Measurements from ENCODE around the gene KANSL1. TPM values are rescaled to one million over a fixed set of nuclear protein-coding genes. Genes with fewer than 3 reads are reported as not detected.
"Not testable (repeated sequence)": the region's sequence is repeated elsewhere in the genome, so short reads cannot be mapped to it uniquely, and the experiment has no call there.

KANSL1 gene
- total RNA-seq, 2 experiments from 2014 or later: 46.8 to 64.5 TPM

GRCh38 chr17:46111236-46111635 is 82.0 kb downstream of the KANSL1 start:
- H3K9me3 Mint-ChIP-seq (ENCODE audit: low read depth); intact Hi-C loops (cut with DNase I, micrococcal nuclease); H3K4me3 Mint-ChIP-seq; H3K27ac Mint-ChIP-seq; POLR2A ChIA-PET; H3K27me3 Mint-ChIP-seq; H3K36me3 Mint-ChIP-seq (ENCODE audit: low read depth); DNase-seq; ATAC-seq: not testable (repeated sequence)
- CTCF ChIA-PET: interaction anchor here (0.7 to 2.8 kb wide), 2 partner anchors 8 to 10 kb away, joined by 3 to 13 read pairs; no protein-coding TSS in a partner anchor
- peaks cover 86% of the 10 kb centered on the region for H3K4me1 Mint-ChIP-seq

DNA sequence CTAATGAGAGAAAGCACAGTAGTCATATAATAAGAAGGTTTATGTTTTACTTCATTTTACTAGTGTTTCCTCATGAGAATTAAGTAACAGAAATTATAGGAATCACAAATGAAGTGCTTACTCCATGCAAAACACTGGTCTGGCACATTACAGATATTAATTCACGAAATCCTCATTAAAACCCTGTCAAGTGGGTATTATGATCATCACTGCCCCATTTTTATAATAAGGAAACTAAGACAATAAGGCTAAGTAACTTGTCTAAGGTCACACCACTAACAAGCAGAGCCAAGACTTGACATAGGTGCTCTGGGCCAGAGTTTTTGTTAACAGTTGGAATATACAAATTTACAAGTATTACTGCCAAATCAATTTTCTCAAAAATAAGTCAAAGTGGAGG is 83.0 kb downstream of the KANSL1 start:
- no peaks in the 10 kb centered on the region for H3K9me3 Mint-ChIP-seq (ENCODE audit: low read depth)
- no peaks in the 10 kb centered on the region for H3K27me3 Mint-ChIP-seq
- DNase-seq: no peak
- peaks cover 2% of the 10 kb centered on the region for H3K36me3 Mint-ChIP-seq (ENCODE audit: low read depth)
- CTCF ChIA-PET: interaction anchor here (0.7 to 2.8 kb wide), 2 partner anchors 10 to 87 kb away, joined by 3 to 13 read pairs; no protein-coding TSS in a partner anchor
- intact Hi-C loops (cut with DNase I, micrococcal nuclease): no loop called here
- H3K4me1 Mint-ChIP-seq: peaks cover 87% of the 10 kb centered on the region
- no peak overlapping the region for H3K4me3 Mint-ChIP-seq
- ATAC-seq: no peak
- H3K27ac Mint-ChIP-seq: no peak overlapping the region
- POLR2A ChIA-PET: no interaction called here

DNA sequence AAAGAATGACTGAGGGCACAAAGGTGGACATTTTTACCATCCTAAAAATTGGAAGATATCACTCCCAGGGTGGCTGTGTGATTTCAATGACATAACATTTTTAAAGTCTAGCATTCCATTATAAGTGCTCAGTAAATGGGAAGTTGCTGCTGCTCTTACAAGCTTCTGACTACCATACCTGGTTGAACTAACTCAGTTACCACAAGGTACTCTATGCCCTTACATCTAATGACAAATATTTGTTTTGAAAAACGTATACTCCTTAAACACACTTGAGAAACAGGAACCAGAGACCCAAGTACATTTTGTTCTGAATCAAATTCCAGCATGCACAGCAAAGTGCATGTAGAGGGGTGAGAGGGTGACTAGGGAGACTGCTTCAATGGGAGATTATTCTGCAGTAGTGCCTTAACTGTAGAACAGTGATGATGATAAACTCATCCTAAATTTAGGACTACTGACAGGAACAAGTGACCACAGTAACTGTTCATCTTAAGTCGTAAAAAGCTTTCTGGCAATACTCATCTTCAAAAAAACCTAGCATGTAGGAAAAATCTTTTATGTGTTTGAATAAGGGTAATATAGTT is 83.5 kb downstream of the KANSL1 start:
- peaks cover 2% of the 10 kb centered on the region for H3K36me3 Mint-ChIP-seq (ENCODE audit: low read depth)
- CTCF ChIA-PET: interaction anchor here (0.6 to 2.8 kb wide), 6 partner anchors 10 to 277 kb away, joined by 3 to 13 read pairs (median 4); no protein-coding TSS in a partner anchor
- DNase-seq (no peak), ATAC-seq (no peak)
- peaks cover 88% of the 10 kb centered on the region for H3K4me1 Mint-ChIP-seq
- POLR2A ChIA-PET: interaction anchor here (0.6 kb wide), 1 partner anchor 260 kb away, joined by 3 read pairs; no protein-coding TSS in a partner anchor
- H3K9me3 Mint-ChIP-seq (ENCODE audit: low read depth): no peaks in the 10 kb centered on the region
- intact Hi-C loops (cut with DNase I, micrococcal nuclease): loop anchor here in 1 of 2 experiments (2.0 kb wide), 1 partner anchor 25 kb away; no protein-coding TSS in a partner anchor
- no peak overlapping the region for H3K27ac Mint-ChIP-seq
- no peak overlapping the region for H3K4me3 Mint-ChIP-seq
- no peaks in the 10 kb centered on the region for H3K27me3 Mint-ChIP-seq

DNA sequence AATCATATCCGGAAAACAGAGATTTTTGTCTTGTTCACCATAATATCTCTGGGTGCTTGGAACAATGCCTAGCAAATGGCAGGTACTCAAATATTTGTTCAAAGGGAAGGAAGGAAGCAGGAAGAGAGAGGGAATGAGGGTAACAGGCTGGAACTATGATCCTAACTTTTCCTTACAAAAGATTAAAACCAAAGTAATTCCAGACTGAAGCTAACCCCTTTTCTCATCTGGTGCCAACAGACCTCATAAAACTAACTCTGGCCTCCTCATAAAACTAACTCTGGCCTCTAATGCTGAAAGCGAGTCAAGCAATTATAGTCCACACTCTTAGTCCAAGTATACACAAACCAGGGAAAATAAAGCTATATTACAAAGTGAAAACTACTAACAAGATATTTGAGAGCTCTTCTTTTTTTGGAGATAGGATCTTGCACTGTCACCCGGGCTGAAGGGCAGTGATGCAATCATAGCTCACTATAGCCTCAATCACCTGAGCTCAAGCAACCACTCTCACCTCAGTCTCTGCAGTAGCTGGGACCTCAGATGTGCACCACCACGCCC is 84.6 kb downstream of the KANSL1 start:
- peak; percentile 47 for ATAC-seq
- Mint-ChIP-seq H3K36me3 (ENCODE audit: low read depth) (peaks cover 3% of the 10 kb centered on the region), H3K4me3 (no peak overlapping the region), H3K4me1 (peaks cover 88% of the 10 kb centered on the region), H3K27me3 (no peaks in the 10 kb centered on the region), H3K27ac (peak overlapping the region; percentile 70), H3K9me3 (ENCODE audit: low read depth) (no peaks in the 10 kb centered on the region)
- intact Hi-C loops (cut with DNase I, micrococcal nuclease): loop anchor here in 1 of 2 experiments (2.0 kb wide), 1 partner anchor 26 kb away; no protein-coding TSS in a partner anchor
- POLR2A ChIA-PET: interaction anchor here (0.9 to 1.4 kb wide), 2 partner anchors 10 to 55 kb away, joined by 4 to 5 read pairs; no protein-coding TSS in a partner anchor
- DNase-seq: no peak
- CTCF ChIA-PET: interaction anchor here (0.6 to 2.8 kb wide), 6 partner anchors 11 to 276 kb away, joined by 3 to 13 read pairs (median 4); no protein-coding TSS in a partner anchor

- no peak overlapping the region for H3K4me3 Mint-ChIP-seq
- no peaks in the 10 kb centered on the region for H3K27me3 Mint-ChIP-seq
- ChIA-PET CTCF (interaction anchor here (1.0 to 1.6 kb wide), 4 partner anchors 10 to 105 kb away, joined by 3 to 5 read pairs (median 4); no protein-coding TSS in a partner anchor), POLR2A (interaction anchor here (1.4 kb wide), 1 partner anchor 55 kb away, joined by 4 read pairs; no protein-coding TSS in a partner anchor)
- H3K27ac Mint-ChIP-seq: no peak overlapping the region
- H3K9me3 Mint-ChIP-seq (ENCODE audit: low read depth): no peaks in the 10 kb centered on the region
- no peak for ATAC-seq
- peaks cover 3% of the 10 kb centered on the region for H3K36me3 Mint-ChIP-seq (ENCODE audit: low read depth)
- H3K4me1 Mint-ChIP-seq: peaks cover 87% of the 10 kb centered on the region
- intact Hi-C loops (cut with DNase I, micrococcal nuclease): loop anchor here in 1 of 2 experiments (2.0 kb wide), 1 partner anchor 27 kb away; no protein-coding TSS in a partner anchor
- no peak for DNase-seq
Observed at GRCh38 chr17:46108120-46108519, 85.1 kb downstream of the KANSL1 start.

GRCh38 chr17:46106966-46107644 is 86.1 kb downstream of the KANSL1 start:
- DNase-seq: no peak
- peaks cover 1% of the 10 kb centered on the region for H3K36me3 Mint-ChIP-seq (ENCODE audit: low read depth)
- H3K27me3 Mint-ChIP-seq: no peaks in the 10 kb centered on the region
- peaks cover 90% of the 10 kb centered on the region for H3K4me1 Mint-ChIP-seq
- H3K9me3 Mint-ChIP-seq (ENCODE audit: low read depth): no peaks in the 10 kb centered on the region
- intact Hi-C loops (cut with DNase I, micrococcal nuclease): no loop called here
- H3K4me3 Mint-ChIP-seq: no peak overlapping the region
- ATAC-seq: no peak
- ChIA-PET POLR2A (no interaction called here), CTCF (interaction anchor here (1.0 kb wide), 1 partner anchor 11 kb away, joined by 3 read pairs; no protein-coding TSS in a partner anchor)
- peak overlapping the region; percentile 4 for H3K27ac Mint-ChIP-seq

DNA sequence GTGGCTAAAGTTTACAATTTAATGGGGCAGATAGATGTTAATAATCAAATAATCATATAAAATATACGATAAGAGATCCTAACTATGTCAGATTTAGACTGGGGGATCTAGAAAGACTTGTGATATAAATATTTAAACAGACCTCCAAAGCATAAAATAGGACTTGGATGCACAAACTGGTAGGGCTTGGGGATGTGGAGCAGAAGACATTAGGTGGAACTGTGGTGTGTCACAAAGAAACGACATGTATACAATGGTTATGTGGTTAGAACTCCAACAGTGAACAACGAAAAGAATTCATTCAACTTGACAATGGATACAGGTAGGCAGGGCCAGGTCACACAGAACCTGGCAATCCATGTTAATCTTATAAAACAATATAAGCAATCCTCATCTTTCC is 90.4 kb downstream of the KANSL1 start:
- POLR2A ChIA-PET, H3K4me3 Mint-ChIP-seq, ATAC-seq: not testable (repeated sequence)

GRCh38 chr17:46101785-46102617 is 91.2 kb downstream of the KANSL1 start:
- H3K36me3 Mint-ChIP-seq (ENCODE audit: low read depth); DNase-seq; ATAC-seq; H3K27me3 Mint-ChIP-seq; H3K9me3 Mint-ChIP-seq (ENCODE audit: low read depth); H3K4me3 Mint-ChIP-seq: not testable (repeated sequence)
- peak overlapping the region; percentile 42 for H3K27ac Mint-ChIP-seq
- ChIA-PET POLR2A (interaction anchor here (0.6 kb wide), 1 partner anchor 1505 kb away, joined by 6 read pairs; no protein-coding TSS in a partner anchor), CTCF (interaction anchor here (1.0 to 2.2 kb wide), 3 partner anchors 10 to 31 kb away, joined by 3 to 7 read pairs (median 5); no protein-coding TSS in a partner anchor)
- H3K4me1 Mint-ChIP-seq: peaks cover 82% of the 10 kb centered on the region
- intact Hi-C loops (cut with DNase I, micrococcal nuclease): loop anchor here (2.0 to 5.0 kb wide), 5 partner anchors 35 to 55 kb away; no protein-coding TSS in a partner anchor

More for the DNA sequence above, 90.4 kb downstream of the KANSL1 start:
- not testable (repeated sequence) for H3K9me3 Mint-ChIP-seq (ENCODE audit: low read depth); H3K36me3 Mint-ChIP-seq (ENCODE audit: low read depth); H3K27me3 Mint-ChIP-seq; H3K27ac Mint-ChIP-seq; DNase-seq
- H3K4me1 Mint-ChIP-seq: peaks cover 85% of the 10 kb centered on the region
- CTCF ChIA-PET: interaction anchor here (1.0 kb wide), 1 partner anchor 17 kb away, joined by 3 read pairs; no protein-coding TSS in a partner anchor
- intact Hi-C loops (cut with DNase I, micrococcal nuclease): loop anchor here (5.0 kb wide), 3 partner anchors 34 to 54 kb away; no protein-coding TSS in a partner anchor

DNA sequence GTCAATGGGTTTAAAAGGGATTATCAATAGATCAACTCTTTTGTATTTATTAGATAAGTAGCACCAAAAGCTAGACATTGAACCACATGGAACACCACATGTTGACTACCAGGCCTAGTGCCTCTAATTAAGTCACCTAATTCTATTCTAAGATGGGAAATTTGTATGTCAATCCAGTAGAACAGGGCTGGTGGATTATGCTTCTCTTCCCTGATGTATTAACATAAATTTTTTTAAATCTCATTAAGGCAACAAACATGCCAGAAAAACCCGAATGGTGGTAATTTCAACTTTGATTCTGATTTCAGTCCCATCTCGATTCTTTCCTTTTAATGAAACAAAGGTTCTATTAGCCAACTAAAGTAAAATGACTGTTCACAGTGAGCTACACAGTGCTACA is 92.6 kb downstream of the KANSL1 start:
- CTCF ChIA-PET: interaction anchor here (1.0 to 2.2 kb wide), 7 partner anchors 9 to 86 kb away, joined by 3 to 7 read pairs (median 4); no protein-coding TSS in a partner anchor
- intact Hi-C loops (cut with DNase I, micrococcal nuclease): loop anchor here (2.0 to 5.0 kb wide), 5 partner anchors 37 to 57 kb away; no protein-coding TSS in a partner anchor
- Mint-ChIP-seq H3K27ac (peak overlapping the region; percentile 80), H3K9me3 (ENCODE audit: low read depth) (no peaks in the 10 kb centered on the region), H3K36me3 (ENCODE audit: low read depth) (peaks cover 1% of the 10 kb centered on the region), H3K4me1 (peaks cover 71% of the 10 kb centered on the region), H3K4me3 (no peak overlapping the region), H3K27me3 (no peaks in the 10 kb centered on the region)
- no peak for DNase-seq
- POLR2A ChIA-PET: interaction anchor here (1.0 kb wide), 1 partner anchor 49 kb away, joined by 5 read pairs; no protein-coding TSS in a partner anchor
- ATAC-seq: no peak

GRCh38 chr17:46099865-46100264 is 93.4 kb downstream of the KANSL1 start:
- Mint-ChIP-seq H3K27ac (no peak overlapping the region), H3K4me3 (no peak overlapping the region), H3K4me1 (peaks cover 71% of the 10 kb centered on the region), H3K36me3 (ENCODE audit: low read depth) (peaks cover 7% of the 10 kb centered on the region), H3K27me3 (no peaks in the 10 kb centered on the region), H3K9me3 (ENCODE audit: low read depth) (no peaks in the 10 kb centered on the region)
- ChIA-PET CTCF (interaction anchor here (1.2 to 1.8 kb wide), 5 partner anchors 12 to 57 kb away, joined by 3 to 5 read pairs (median 4); no protein-coding TSS in a partner anchor), POLR2A (no interaction called here)
- DNase-seq (no peak), ATAC-seq (no peak)
- intact Hi-C loops (cut with DNase I, micrococcal nuclease): loop anchor here (2.0 to 5.0 kb wide), 5 partner anchors 37 to 57 kb away; no protein-coding TSS in a partner anchor

Measured in activated CD4-positive, alpha-beta T cell treated with anti-CD3 and anti-CD28 coated beads for 36 hours (primary cell).